Fibroblast of lung (primary cell): ENCODE measurements around the gene RGS3.

Experiments used
- EZH2 ChIP-seq: IDR thresholded peaks from 2 replicates; pipeline ENCODE4 v1.5.1; 2012; ENCODE audit warnings: low read length, control low read depth, mild to moderate bottlenecking; ENCODE audit errors: missing control alignments
- TF ChIP-seq, protein P1 (sequence below), 2 donors: IDR thresholded peaks in 1 of 2; conservative IDR thresholded peaks in 1 of 2; 1 replicate in 1 of 2; 2 replicates in 1 of 2; pipeline ENCODE4 v1.5.1; 2011 to 2012; ENCODE audit warnings: low read length in 2 of 2, control low read depth in 1 of 2, inconsistent platforms in 1 of 2, low read depth in 1 of 2, mild to moderate bottlenecking in 1 of 2

DNA sequence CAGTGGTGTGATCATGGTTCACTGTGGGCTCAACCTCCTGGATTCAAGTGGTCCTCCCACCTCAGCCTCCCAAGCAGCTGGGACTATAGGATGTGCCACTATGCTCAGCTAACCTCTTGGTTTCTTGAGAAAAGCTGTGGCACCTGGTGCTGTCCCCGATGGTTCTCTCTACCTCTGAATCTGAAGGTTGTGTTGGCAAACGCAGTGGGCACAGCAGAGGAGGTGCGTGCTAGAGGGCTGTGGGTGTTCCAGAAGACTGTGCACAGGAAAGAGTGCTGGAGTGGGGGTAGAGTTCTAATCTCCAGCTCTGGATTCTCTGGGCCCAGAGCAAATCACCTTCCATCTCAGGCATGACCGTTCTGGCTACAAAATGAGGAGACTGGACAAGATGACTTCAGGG is 12.5 kb downstream of the RGS3 start:
- TF ChIP-seq, protein P1, sequence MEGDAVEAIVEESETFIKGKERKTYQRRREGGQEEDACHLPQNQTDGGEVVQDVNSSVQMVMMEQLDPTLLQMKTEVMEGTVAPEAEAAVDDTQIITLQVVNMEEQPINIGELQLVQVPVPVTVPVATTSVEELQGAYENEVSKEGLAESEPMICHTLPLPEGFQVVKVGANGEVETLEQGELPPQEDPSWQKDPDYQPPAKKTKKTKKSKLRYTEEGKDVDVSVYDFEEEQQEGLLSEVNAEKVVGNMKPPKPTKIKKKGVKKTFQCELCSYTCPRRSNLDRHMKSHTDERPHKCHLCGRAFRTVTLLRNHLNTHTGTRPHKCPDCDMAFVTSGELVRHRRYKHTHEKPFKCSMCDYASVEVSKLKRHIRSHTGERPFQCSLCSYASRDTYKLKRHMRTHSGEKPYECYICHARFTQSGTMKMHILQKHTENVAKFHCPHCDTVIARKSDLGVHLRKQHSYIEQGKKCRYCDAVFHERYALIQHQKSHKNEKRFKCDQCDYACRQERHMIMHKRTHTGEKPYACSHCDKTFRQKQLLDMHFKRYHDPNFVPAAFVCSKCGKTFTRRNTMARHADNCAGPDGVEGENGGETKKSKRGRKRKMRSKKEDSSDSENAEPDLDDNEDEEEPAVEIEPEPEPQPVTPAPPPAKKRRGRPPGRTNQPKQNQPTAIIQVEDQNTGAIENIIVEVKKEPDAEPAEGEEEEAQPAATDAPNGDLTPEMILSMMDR (conservative IDR thresholded peaks at IDR 0.05 in 1 of 2, IDR thresholded peaks at IDR 0.05 in 1 of 2; ENCODE audit: low read depth in 1 of 2, low read length in 2 of 2) = no peak
- no peak for TF ChIP-seq EZH2
